Ovary (tissue), 9 donors: ENCODE measurements around the gene KLF1. TPM values are rescaled to one million over a fixed set of nuclear protein-coding genes. Genes with fewer than 3 reads are reported as not detected.

Experiments
- DNase-seq, 5 donors: peaks; one replicate each; pipeline ENCODE4 v3.0.0-alpha.2; 2019 to 2020
- H3K27ac ChIP-seq, 2 donors: fragments of 200-600 bp; one replicate each; pipeline versions ENCODE4 v1.5.1 to v1.8.0; 2019 to 2022
- H3K27me3 ChIP-seq: fragments of 200-600 bp; one replicate; pipeline ENCODE4 v1.8.0; 2022
- H3K36me3 ChIP-seq: fragments of 200-600 bp; sonication (generic); one replicate; pipeline ENCODE4 v1.5.1; 2019
- H3K4me1 ChIP-seq: one replicate; pipeline ENCODE4 v1.8.1; 2013; ENCODE audit warnings: mild to moderate bottlenecking, moderate library complexity; ENCODE audit not compliant: insufficient read depth
- H3K4me3 ChIP-seq: fragments of 200-600 bp; sonication (generic); one replicate; pipeline ENCODE4 v1.5.1; 2017
- H3K9me3 ChIP-seq, 2 donors: fragments of 200-600 bp in 1 of 2; sonication (generic) in 1 of 2; one replicate each; pipeline versions ENCODE4 v1.5.1 to v1.8.1; 2013 to 2019; ENCODE audit warnings: mild to moderate bottlenecking in 1 of 2, moderate library complexity in 1 of 2
- EP300 ChIP-seq: sonication (generic); formaldehyde crosslinking; IDR thresholded peaks from one replicate; pipeline ENCODE4 v1.6.1; 2017; ENCODE audit warnings: antibody characterized with exemption
- POLR2A ChIP-seq: fragments of 450-650 bp; IDR thresholded peaks from one replicate; pipeline ENCODE4 v1.6.1; 2017; ENCODE audit warnings: antibody characterized with exemption, mild to moderate bottlenecking, moderate library complexity
- WGBS, 3 donors: extraction: QIAGEN DNeasy Blood & Tissue Kit in 1 of 3; methylation state at CpG; one replicate each; pipeline versions ENCODE4 v1.1.5 to v1.1.7; 2013 to 2017; 5-methylcytosine and 5-hydroxymethylcytosine counted together
- intact Hi-C, 4 donors: fragments of 100-400 bp; cut with DNase I; formaldehyde crosslinking; loops; one replicate each; pipeline versions ENCODE4 v1.11.0 to v1.15.1; 2022 to 2023
- polyA plus RNA-seq, 2 donors: library from polyadenylated mRNA; stranded (reverse); fragments of 200-250 nt in 1 of 2; fragments of 350-450 nt in 1 of 2; fragmentation: Illumina TruSeq in 1 of 2; extraction: RNeasy Lipid Tissue Mini Kit (QIAGEN cat#74804) in 1 of 2; gene quantifications; one replicate each; pipeline ENCODE4 v1.2.3, GENCODE V29; 2013 to 2014
- total RNA-seq, 7 donors: library from RNA; depleted of rRNA in 2 of 7; stranded (reverse); fragments of >200 nt in 2 of 7; fragmentation: NEBNext Ultra II Directional in 3 of 7; extraction: Animal tissue kit (Norgen Biotek cat#: 25700) in 3 of 7; gene quantifications; one replicate each; pipeline versions ENCODE4 v1.1.0 to v1.2.4, GENCODE V29; 2016 to 2023
- TF ChIP-seq, protein P1 (sequence below), 3 donors: fragments of 450-650 bp in 2 of 3; fragments of 200-600 bp in 1 of 3; IDR thresholded peaks; one replicate each; pipeline versions ENCODE4 v1.5.1 to v1.8.0; 2016 to 2022; ENCODE audit warnings: antibody characterized with exemption in 3 of 3, mild to moderate bottlenecking in 1 of 3
- donor health status: DM: no; HTN: no; CAD: no; lungs with moderate emphysema.
- donor health status: DM: no; HTN: no; CAD: no.
- donor health status: Bipolar disorder and iron deficiency.
- donor health status: DM: yes; HTN: yes; CAD: no.
- donor health status: DM: no; HTN: no; CAD: no.
- donor health status: DM: yes; HTN: yes; CAD: no.

The KLF1 gene
- total and polyA plus RNA-seq, 9 donors: 0.13 TPM; not detected in 8

DNA sequence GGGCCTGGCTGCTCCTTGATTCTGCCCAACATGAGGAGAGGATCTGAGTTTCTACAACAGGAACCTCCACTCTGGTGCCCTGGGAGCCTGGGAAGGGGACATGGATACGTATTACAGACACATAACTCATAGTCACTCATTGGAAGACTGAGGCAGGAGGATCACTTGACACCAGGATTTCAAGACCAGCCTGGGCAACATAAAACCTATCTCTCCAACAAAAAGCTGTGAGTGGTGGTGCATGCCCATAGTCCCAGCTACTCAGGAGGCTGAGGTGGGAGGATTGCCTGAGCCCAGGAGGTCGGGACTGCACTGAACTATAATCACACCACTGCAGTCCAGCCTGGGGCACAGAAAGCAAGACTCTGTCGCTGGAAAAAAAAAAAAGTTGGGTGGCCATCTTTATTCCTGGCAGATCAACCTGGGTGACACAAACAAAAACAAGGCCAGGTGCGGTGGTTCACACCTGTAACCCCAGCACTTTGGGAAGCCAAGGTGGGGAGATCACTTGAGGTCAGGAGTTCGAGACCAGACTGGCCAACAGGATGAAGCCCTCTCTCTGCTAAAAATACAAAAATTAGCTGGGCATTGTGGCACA is 1.1 kb upstream of the KLF1 start:
- DNase-seq: no peak
- intact Hi-C loops: no loop called here
- H3K36me3 ChIP-seq: no peaks in the 10 kb centered on the region
- no peak overlapping the region for H3K27ac ChIP-seq
- WGBS, 3 donors: 64 to 80% (median 77%) methylated on average over 5 of the region's 5 CpGs
- H3K4me1 ChIP-seq: peaks cover 5% of the 10 kb centered on the region
- no peaks in the 10 kb centered on the region for H3K9me3 ChIP-seq
- H3K27me3 ChIP-seq: no peaks in the 10 kb centered on the region
- no peak overlapping the region for H3K4me3 ChIP-seq
- TF ChIP-seq POLR2A: no peak
- no peak for TF ChIP-seq EP300
- TF ChIP-seq, protein P1, sequence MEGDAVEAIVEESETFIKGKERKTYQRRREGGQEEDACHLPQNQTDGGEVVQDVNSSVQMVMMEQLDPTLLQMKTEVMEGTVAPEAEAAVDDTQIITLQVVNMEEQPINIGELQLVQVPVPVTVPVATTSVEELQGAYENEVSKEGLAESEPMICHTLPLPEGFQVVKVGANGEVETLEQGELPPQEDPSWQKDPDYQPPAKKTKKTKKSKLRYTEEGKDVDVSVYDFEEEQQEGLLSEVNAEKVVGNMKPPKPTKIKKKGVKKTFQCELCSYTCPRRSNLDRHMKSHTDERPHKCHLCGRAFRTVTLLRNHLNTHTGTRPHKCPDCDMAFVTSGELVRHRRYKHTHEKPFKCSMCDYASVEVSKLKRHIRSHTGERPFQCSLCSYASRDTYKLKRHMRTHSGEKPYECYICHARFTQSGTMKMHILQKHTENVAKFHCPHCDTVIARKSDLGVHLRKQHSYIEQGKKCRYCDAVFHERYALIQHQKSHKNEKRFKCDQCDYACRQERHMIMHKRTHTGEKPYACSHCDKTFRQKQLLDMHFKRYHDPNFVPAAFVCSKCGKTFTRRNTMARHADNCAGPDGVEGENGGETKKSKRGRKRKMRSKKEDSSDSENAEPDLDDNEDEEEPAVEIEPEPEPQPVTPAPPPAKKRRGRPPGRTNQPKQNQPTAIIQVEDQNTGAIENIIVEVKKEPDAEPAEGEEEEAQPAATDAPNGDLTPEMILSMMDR (IDR thresholded peaks at IDR 0.05): no peak

DNA sequence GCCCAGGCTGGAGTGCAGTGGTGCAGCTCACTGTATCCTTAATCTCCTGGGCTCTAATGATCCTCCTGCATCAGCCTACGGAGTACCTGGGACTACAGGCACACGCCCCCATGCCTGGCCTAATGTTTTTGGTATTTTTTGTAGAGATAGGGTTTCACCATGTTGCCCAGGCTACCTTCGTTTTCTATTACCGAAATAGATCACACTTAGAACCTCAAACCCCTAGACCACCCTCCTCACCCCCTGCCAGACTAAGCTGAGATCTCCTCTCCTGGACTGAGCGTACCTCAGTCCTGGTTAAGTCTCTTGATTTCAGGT is 391 bp downstream of the KLF1 start:
- intact Hi-C loops: no loop called here
- no peaks in the 10 kb centered on the region for H3K9me3 ChIP-seq

DNA sequence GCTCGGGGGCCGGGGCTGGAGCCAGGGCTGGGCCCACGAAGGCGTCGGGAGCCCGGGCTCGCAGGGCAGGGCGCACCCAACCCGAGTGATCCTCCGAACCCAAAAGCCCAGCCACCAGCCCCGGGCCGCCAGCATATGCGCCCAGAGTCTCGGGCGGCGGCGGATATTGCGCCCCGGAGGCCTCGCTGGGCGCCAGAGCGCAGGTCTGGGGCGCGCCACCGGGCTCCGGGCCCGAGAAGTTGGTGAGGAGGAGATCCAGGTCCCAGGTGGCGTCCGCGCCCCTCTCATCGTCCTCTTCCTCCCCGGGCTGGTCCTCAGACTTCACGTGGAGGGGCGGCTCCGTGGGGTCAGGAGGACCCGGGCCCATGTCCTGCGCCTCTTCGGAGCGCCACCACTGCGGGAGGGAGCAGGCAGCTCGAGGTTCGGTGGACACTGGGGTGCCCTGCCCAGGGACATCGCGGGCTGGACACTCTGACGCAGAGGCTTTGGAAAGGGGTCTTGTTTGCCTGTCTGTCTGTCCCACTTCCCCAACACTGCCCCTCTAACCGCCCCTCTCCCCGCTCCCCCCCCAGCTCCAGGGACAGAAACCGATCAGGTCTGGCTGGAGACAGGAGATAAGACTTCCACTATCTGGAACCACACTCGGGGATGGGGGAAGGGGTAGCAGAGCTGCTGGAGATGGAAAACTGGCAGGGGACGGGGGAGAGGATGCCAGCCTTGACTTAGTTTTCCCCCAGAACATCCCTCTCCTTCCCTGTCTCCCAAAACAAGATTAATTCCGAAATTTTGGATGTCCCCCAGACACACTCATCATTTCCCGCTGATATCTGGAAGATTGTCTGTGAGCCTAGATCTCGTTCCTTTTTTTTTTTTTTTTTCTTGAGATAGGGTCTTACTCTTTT is 1.0 kb downstream of the KLF1 start:
- H3K9me3 ChIP-seq: no peaks in the 10 kb centered on the region
- H3K4me3 ChIP-seq: no peak overlapping the region
- no peak for DNase-seq
- H3K4me1 ChIP-seq: peaks cover 2% of the 10 kb centered on the region
- H3K27ac ChIP-seq: no peak overlapping the region
- WGBS, 3 donors: 4 to 7% (median 6%) methylated on average over 37 to 53 of the region's 53 CpGs
- TF ChIP-seq EP300: no peak
- TF ChIP-seq, protein P1 (IDR thresholded peaks at IDR 0.05): no peak
- no peak for TF ChIP-seq POLR2A
- no peaks in the 10 kb centered on the region for H3K27me3 ChIP-seq
- H3K36me3 ChIP-seq: no peaks in the 10 kb centered on the region
- intact Hi-C loops: no loop called here

More for the DNA sequence above, 391 bp downstream of the KLF1 start:
- Histone ChIP-seq H3K4me3 (no peak overlapping the region), H3K27me3 (no peaks in the 10 kb centered on the region), H3K4me1 (peaks cover 3% of the 10 kb centered on the region), H3K27ac (no peak overlapping the region), H3K36me3 (no peaks in the 10 kb centered on the region)
- no peak for DNase-seq
- 69 to 73% (median 70%) methylated on average over 5 of the region's 5 CpGs for WGBS, 3 donors
- TF ChIP-seq POLR2A (no peak), EP300 (no peak)
- TF ChIP-seq, protein P1 (IDR thresholded peaks at IDR 0.05): no peak

DNA sequence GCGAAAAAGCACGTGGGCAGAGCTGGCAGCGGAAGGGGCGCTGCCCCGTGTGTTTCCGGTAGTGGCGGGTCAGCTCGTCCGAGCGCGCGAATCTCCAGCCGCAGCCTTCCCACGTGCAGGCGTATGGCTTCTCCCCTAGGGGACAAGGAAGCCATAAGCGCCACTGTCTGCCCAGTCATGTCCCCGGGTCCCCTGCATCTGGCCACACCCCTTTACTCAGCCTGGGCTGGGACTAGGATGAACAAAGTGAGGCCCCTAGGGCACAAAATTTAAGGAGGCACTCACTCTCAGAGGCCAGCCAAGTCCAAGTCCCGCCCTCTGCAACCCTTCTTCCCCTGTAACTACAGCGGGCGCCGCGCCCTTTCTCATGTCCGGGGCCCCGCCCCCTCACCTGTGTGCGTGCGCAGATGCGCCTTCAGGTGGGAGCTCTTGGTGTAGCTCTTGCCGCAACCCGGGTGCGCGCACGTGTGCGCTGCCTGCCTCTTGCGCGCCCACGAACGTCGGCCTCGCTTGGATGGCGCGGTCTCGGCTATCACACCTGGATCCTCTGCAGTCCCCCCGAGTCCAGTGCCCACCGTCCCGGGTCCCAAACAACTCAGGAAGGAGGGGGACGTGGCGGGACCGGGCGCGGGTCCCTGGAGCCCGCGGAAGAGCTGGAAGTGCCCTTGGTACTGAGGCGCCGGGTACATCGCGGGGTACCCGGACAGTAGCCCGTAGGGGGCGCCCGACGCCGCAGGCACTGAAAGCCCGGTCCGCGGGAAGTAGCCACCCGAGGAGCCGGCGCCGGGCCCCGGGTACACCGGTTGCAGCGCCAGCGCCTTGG is 1.9 kb downstream of the KLF1 start:
- 3 to 7% (median 4%) methylated on average over 49 to 73 of the region's 73 CpGs for WGBS, 3 donors
- intact Hi-C loops: no loop called here
- H3K4me1 ChIP-seq: peaks cover 2% of the 10 kb centered on the region
- no peaks in the 10 kb centered on the region for H3K9me3 ChIP-seq
- H3K36me3 ChIP-seq: no peaks in the 10 kb centered on the region
- H3K27me3 ChIP-seq: no peaks in the 10 kb centered on the region
- peak in 2 of 5 donors; percentile 45 to 60 for DNase-seq
- TF ChIP-seq, protein P1 (IDR thresholded peaks at IDR 0.05): no peak
- TF ChIP-seq POLR2A (no peak), EP300 (no peak)
- H3K4me3 ChIP-seq: no peak overlapping the region
- no peak overlapping the region for H3K27ac ChIP-seq
